ENCODE data around the gene ANKRD26. TPM values are rescaled to one million over a fixed set of nuclear protein-coding genes. Genes with fewer than 3 reads are reported as not detected.
"Not testable (repeated sequence)": the region's sequence is repeated elsewhere in the genome, so short reads cannot be mapped to it uniquely, and the experiment has no call there.

ANKRD26 gene
- total and polyA plus RNA-seq, 2 donors (not counting 3 experiments of a cell fraction or from before 2014, with no cell fraction given) = 1.0 to 9.5 TPM

DNA sequence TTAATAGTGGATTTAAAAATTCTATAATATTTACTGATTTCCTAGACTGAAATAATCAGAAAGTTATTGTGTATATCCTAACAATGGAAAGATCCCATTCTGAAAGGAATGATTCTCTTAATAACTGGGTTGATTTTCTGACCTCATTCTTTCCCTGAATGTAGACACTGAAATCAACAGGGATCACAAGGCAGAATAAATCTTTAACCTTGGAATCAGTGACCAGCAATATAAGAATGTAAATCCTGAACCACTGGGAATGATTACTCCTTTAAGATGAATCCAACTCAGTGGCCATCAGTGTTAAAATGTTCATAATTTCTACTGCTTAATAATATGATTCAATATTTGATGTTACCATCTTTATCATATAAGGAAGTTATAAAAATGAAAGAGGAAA is 47.6 kb downstream of the ANKRD26 start:
- Histone ChIP-seq H3K4me1 (ENCODE audit: control insufficient read depth, extremely low read depth, insufficient read depth, low read length) (no peaks in the 10 kb centered on the region), H3K36me3 (ENCODE audit: control insufficient read depth in 2 of 2, extremely low read depth in 1 of 2, insufficient read depth in 2 of 2, low read length in 2 of 2) (no peaks in the 10 kb centered on the region), H3K9me1 (replicated peaks; ENCODE audit: control insufficient read depth, extremely low read depth, insufficient read depth, low read length) (no peaks in the 10 kb centered on the region), H3K27me3 (ENCODE audit: control insufficient read depth in 2 of 2, insufficient read depth in 2 of 2, low read length in 2 of 2) (no peaks in the 10 kb centered on the region), H3K9ac (replicated peaks; ENCODE audit: extremely low read depth, insufficient read depth, low read length) (no peak overlapping the region), H3K79me2 (ENCODE audit: control insufficient read depth, insufficient read depth, low read length) (no peaks in the 10 kb centered on the region), H3K27ac (ENCODE audit: insufficient read depth, low read depth, low read length) (no peak overlapping the region), H3K4me2 (ENCODE audit: insufficient read depth, low read length) (no peak overlapping the region), H2AFZ (ENCODE audit: low read depth, low read length) (no peak overlapping the region), H3K9me3 (replicated peaks; ENCODE audit: control insufficient read depth, insufficient read depth, low read length) (no peaks in the 10 kb centered on the region), H4K20me1 (replicated peaks; ENCODE audit: control insufficient read depth, extremely low read depth, insufficient read depth, low read length) (no peaks in the 10 kb centered on the region), H3K4me3 (replicated peaks in 1 of 3; ENCODE audit: insufficient read depth in 1 of 3, low read depth in 1 of 3, low read length in 3 of 3) (no peak overlapping the region)
- no TSS peak for BruUV-seq (replicated peaks)
- intact Hi-C loops (cut with micrococcal nuclease) = no loop called here
- ChIA-PET CTCF (no interaction called here), POLR2A (no interaction called here)
- no peak for DNase-seq (ENCODE audit: low read depth, low spot score)
- TF ChIP-seq POLR2AphosphoS5 (IDR thresholded peaks at IDR 0.05; ENCODE audit: insufficient read depth, low read depth, low read length) = no peak
- dilution Hi-C loops (cut with MboI; ENCODE audit: extremely low pct_ligation_motif_present, low sequenced_read_pairs) = no loop called here
- FAIRE-seq = no peak

GRCh38 chr10:27045247-27045646 is 55.0 kb downstream of the ANKRD26 start:
- H3K27me3 ChIP-seq (ENCODE audit: control insufficient read depth in 2 of 2, insufficient read depth in 2 of 2, low read length in 2 of 2); BruUV-seq (replicated peaks); H3K79me2 ChIP-seq (ENCODE audit: control insufficient read depth, insufficient read depth, low read length); H2AFZ ChIP-seq (ENCODE audit: low read depth, low read length); DNase-seq (ENCODE audit: low read depth, low spot score); dilution Hi-C loops (cut with MboI; ENCODE audit: extremely low pct_ligation_motif_present, low sequenced_read_pairs); CTCF ChIA-PET; POLR2A ChIA-PET; H3K9ac ChIP-seq (replicated peaks; ENCODE audit: extremely low read depth, insufficient read depth, low read length); H3K9me1 ChIP-seq (replicated peaks; ENCODE audit: control insufficient read depth, extremely low read depth, insufficient read depth, low read length); H3K36me3 ChIP-seq (ENCODE audit: control insufficient read depth in 2 of 2, extremely low read depth in 1 of 2, insufficient read depth in 2 of 2, low read length in 2 of 2); H3K27ac ChIP-seq (ENCODE audit: insufficient read depth, low read depth, low read length); FAIRE-seq; H3K4me1 ChIP-seq (ENCODE audit: control insufficient read depth, extremely low read depth, insufficient read depth, low read length); H3K9me3 ChIP-seq (replicated peaks; ENCODE audit: control insufficient read depth, insufficient read depth, low read length); H3K4me3 ChIP-seq (replicated peaks in 1 of 3; ENCODE audit: insufficient read depth in 1 of 3, low read depth in 1 of 3, low read length in 3 of 3); H3K4me2 ChIP-seq (ENCODE audit: insufficient read depth, low read length); intact Hi-C loops (cut with micrococcal nuclease); H4K20me1 ChIP-seq (replicated peaks; ENCODE audit: control insufficient read depth, extremely low read depth, insufficient read depth, low read length): not testable (repeated sequence)
